GM18505 (cell line): ENCODE data around the gene ANO9.

Source experiments
- ATAC-seq: cut with Tn5 transposase; IDR thresholded peaks from one replicate; pipeline ENCODE4 v1.9.1; 2021; ENCODE audit not compliant: unreplicated experiment
- POLR2A ChIP-seq: IDR thresholded peaks from 4 replicates; pipeline ENCODE4 v1.6.1; 2011; ENCODE audit warnings: borderline replicate concordance; ENCODE audit not compliant: insufficient read depth, insufficient read length; ENCODE audit errors: extremely low read depth

The ANO9 gene

DNA sequence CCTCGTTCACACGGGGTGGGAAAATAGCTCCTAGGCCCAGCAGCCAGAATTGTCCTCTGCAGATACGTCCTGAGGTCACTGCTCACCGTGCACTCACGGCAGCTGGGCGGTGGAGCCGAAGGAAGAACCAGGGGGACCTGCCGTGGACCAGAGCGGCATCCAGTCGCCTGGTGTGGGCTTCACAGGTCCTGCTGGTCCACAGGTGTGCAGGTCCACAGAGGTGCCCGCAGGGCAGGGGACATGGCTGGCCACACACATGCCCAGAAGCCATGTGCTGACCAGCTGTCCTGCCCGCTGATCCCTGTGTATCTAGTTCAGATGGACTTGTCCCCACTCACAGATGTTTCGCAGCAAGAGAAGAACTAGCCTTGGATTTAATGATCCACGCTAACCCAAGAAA lies 58.4 kb downstream of the ANO9 start:
- ATAC-seq: no peak

DNA sequence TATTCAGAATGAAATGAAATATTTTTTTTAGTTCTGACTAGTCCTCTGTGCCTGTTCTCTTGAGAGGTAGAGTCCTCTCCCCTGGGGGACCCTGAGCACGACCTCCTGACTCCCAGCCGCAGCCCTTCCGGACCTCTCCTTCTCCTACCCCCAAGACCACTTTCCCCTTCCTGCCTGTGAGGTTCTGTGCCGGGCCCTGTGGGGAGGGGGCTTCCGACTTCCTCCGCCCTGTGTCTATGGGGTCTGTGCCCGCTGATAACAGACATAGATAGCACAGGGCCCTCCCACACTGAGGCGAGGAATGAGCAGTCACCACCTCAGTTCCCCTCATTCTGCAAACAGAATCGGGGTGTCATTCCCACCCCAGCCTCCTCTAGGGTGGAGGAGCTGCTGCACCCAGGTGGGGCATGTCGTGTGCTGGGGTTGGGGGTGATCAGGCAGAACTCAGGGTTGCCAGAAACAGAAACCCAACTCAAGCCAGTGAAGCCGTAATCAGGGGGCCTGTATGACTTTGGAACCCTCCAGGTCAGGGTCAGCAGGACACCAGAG lies 59.7 kb downstream of the ANO9 start:
- no peak for ATAC-seq

More for the DNA sequence above, 58.4 kb downstream of the ANO9 start:
- TF ChIP-seq POLR2A: no peak

DNA sequence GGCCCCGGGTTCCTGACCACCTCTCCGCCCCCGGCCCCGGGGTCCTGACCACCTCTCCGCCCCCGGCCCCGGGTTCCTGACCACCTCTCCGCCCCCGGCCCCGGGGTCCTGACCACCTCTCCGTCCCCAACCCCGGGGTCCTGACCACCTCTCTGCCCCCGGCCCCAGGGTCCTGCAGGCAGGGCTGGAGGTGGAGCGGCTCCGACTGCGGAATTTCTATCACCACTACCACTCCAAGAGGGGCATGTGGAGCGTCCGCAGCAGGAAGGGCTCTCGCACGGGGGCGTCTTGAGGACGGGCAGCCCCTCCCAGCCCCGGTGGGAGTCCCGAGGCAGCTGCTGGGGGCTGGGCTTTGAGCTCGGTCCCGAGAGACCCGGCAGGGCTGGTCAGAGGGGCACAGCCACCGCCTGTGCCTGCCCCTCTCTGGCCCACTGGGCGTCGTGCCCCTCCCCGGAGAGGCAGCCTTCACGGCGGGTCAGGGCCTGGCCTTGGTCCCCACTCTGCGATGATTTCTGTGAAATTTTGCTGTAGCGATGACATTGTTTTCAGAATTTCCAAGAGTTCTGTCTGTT lies 60.2 kb downstream of the ANO9 start:
- no peak for TF ChIP-seq POLR2A
- no peak for ATAC-seq

More for the DNA sequence above, 59.7 kb downstream of the ANO9 start:
- TF ChIP-seq POLR2A: no peak

DNA sequence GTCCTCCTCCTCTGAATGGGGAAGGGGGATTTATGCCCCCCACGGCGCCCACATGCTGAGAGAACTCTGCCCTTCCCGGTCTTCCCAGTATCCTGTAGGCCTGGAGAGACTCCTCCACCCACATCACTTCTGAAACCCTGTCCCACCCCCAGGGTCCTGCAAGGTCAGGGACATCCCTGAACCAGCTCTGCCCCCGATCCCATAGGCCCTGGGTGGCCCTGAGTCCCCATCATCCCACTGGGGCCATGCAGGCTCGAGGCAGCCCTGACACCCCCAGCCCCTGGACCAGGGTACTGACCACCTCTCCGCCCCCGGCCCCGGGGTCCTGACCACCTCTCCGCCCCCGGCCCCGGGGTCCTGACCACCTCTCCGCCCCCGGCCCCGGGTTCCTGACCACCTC lies 60.8 kb downstream of the ANO9 start:
- no peak for TF ChIP-seq POLR2A
- no peak for ATAC-seq

DNA sequence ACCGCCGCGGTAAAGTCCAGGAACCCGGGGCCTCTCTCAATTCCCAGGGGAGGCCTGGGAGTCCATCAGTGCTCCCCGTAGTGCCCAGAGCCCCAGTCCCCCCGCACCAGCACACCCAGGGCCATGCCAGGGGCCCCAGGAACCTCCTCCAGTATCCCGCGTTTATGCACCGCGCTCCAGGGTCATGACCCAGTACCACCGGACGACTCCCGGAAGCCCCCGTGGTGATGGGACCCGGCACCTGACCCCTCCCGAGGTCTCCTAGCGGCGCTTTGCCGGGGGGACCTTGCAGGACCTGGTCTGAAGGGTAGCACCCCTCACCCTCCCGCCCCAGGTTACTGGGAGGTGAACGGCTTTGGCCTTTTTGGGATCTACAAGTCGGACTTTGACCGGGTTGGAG lies 61.3 kb downstream of the ANO9 start:
- no peak for TF ChIP-seq POLR2A
- ATAC-seq: no peak

DNA sequence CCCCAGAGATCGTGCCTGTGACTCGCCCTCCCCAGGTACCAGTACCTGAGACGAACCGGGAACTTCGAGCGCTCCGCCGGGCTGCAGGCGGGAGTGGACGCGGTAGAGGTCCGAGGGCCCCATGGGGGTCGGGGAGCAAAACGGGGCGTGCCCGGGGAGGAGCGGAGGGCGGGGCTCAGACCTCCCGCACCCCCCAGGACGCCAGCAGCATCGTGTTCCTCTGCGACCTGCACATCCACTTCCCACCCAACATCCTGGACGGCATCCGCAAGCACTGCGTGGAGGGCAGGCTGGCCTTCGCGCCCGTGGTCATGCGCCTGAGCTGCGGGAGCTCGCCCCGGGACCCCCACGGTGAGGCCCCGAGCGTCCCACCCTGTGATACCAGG lies 61.7 kb downstream of the ANO9 start:
- no peak for TF ChIP-seq POLR2A
- no peak for ATAC-seq

DNA sequence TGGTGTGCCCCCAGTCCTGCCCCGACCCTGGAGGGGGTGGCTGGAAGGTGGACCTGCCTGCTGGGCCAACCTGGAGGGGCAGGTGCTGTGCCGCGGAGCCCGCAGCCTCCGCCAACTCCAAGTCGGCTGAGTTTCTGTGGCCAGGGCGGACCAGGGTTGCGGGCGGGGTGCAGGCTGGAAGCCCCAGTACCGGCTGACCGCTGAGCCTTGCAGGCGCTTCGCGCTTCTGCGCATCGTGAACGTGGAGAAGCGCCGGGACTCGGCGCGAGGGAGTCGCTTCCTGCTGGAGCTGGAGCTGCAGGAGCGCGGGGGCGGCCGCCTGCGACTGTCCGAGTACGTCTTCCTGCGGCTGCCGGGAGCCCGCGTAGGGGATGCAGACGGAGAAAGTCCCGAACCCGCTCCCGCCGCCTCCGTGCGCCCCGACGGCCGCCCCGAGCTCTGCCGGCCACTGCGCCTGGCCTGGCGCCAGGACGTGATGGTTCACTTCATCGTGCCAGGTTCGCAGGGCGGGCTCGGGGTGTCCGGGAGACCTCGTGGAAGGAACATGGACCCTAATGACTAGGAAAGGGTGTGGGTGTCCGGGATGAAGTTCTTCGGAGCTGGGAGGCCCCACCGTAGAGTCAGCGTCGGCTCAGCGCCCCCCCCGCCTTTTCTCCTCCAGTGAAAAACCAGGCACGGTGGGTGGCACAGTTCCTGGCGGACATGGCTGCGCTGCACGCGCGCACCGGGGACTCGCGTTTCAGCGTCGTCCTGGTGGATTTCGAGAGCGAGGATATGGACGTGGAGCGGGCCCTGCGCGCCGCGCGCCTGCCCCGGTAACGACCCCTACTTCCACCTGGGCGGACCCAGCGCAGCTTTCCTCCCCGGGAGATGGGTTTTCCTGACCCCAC lies 62.4 kb downstream of the ANO9 start:
- no peak for TF ChIP-seq POLR2A
- no peak for ATAC-seq

DNA sequence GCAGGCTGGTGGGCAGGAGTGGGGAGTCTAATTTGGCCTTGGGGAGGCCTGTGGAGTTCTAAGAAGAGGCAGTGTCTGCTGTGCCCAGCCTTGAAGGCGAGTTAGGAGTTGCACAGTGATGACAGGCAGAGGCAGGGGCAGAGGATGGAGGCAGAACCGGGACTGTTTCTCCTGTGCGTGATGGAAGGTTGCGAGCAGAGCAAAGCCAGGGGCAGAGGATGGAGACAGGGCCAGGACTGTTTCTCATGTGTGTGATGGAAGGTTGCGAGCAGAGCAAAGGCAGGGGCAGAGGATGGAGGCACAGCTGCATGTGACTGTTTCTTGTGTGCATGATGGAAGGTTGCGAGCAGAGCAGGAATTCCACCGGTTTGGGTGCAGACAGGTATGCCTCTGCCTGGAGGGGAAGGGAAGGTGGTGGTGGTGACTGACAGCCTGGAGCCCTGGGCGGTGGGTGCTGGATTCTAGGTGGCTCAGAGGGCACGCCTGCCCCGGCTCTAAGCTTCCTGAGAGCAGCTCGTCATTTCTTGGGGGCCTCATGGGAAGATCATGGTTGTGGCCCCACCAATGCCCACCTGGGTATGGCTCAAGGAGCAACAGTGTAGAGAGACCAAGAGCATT lies 63.8 kb downstream of the ANO9 start:
- no peak for ATAC-seq
- no peak for TF ChIP-seq POLR2A

DNA sequence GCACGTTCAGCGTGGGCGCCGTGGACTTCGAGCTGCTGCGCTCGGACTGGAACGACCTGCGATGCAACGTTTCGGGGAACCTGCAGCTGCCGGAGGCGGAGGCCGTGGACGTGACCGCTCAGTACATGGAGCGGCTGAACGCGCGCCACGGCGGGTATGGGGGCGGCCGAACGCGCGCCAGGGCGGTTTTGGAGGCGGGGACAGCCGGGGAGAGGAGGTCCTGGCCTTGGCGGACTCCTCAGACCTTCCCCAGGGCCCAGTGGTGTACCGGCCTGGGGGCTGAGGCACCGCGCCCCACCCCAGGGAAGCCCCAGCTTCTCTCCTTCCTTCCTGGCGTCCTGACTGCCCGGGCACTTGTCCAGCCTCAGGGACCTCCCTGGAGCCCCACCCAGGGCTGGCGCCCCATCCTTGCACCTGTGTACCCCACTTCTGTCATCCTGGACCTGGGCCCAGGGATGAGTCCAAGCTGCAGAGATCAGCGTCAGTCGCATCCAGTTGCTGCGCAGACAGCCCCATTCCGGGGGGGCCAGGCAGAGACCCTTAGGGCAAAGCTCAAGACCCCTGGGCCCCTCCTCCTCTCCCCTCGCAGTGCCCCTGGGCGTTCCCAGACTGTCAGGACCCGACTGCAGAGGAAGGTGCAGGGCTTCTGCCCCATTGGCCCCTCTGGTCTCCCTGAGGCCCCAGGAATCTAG lies 64.5 kb downstream of the ANO9 start:
- TF ChIP-seq POLR2A: no peak
- ATAC-seq: no peak

DNA sequence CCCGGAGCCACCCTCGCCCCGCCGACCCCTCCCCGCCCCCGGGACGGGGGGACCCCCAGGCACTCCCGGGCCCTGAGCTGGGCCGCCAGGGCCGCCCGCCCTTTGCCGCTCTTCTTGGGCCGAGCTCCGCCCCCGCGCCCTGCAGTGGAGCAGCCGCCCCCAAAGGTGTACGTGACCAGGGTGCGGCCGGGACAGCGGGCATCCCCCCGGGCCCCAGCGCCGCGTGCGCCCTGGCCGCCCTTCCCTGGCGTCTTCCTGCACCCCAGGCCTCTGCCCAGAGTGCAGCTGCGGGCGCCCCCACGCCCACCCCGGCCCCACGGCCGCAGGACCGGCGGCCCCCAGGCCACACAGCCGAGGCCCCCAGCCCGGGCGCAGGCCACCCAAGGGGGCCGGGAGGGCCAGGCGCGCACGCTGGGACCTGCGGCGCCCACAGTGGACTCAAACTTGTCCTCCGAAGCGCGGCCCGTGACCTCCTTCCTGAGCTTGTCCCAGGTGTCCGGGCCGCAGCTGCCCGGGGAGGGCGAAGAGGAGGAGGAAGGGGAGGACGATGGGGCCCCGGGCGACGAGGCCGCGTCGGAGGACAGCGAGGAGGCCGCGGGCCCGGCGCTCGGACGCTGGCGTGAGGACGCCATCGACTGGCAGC lies 65.2 kb downstream of the ANO9 start:
- ATAC-seq: no peak

DNA sequence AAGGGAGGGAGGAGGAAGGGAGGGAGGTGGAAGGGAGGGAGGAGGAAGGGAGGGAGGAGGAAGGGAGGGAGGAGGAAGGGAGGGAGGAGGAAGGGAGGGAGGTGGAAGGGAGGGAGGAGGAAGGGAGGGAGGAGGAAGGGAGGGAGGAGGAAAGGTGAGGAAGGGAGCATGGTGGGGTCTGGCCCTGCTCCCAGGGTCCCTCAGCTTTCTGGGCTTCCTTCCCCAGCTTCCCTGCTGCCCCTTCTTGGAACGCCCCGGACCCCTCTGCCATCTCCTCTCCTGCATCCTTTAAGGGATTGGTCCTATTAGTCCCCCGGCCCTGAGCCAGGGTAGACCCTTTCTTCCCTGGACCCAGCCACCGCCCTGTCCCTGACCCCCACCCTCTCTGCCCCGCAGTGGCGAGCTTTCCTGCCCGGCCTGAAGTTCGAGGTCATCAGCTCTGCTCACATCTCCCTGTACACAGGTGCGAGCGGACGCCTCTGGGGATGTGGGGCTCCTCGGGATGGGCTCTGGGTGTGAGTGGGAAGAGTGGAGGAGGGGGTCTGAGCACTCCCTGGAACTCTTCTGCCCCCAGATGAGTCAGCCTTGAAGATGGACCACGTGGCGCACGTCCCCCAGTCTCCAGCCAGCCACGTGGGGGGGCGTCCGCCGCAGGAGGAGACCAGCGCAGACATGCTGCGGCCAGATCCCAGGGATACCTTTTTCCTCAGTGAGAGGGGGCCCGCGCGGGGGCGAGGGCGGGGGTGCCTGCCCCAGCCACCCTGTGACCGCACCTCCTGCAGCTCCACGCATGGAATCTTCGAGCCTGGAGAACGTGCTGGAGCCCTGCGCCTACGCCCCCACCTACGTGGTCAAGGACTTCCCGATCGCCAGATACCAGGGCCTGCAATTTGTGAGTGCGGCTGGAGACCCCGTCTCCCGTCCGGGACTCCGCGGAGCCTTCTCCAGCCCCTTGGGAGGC lies 66.5 kb downstream of the ANO9 start:
- ATAC-seq: no peak
- TF ChIP-seq POLR2A: no peak

More for the DNA sequence above, 65.2 kb downstream of the ANO9 start:
- TF ChIP-seq POLR2A: no peak
